ENCODE data around the gene CFD. TPM values are rescaled to one million over a fixed set of nuclear protein-coding genes. Genes with fewer than 3 reads are reported as not detected.
"Not testable (repeated sequence)": the region's sequence is repeated elsewhere in the genome, so short reads cannot be mapped to it uniquely, and the experiment has no call there.

CFD gene
- total RNA-seq, 4 donors from 2014 or later, result 3.2 to 233 (median 50.2) TPM

DNA sequence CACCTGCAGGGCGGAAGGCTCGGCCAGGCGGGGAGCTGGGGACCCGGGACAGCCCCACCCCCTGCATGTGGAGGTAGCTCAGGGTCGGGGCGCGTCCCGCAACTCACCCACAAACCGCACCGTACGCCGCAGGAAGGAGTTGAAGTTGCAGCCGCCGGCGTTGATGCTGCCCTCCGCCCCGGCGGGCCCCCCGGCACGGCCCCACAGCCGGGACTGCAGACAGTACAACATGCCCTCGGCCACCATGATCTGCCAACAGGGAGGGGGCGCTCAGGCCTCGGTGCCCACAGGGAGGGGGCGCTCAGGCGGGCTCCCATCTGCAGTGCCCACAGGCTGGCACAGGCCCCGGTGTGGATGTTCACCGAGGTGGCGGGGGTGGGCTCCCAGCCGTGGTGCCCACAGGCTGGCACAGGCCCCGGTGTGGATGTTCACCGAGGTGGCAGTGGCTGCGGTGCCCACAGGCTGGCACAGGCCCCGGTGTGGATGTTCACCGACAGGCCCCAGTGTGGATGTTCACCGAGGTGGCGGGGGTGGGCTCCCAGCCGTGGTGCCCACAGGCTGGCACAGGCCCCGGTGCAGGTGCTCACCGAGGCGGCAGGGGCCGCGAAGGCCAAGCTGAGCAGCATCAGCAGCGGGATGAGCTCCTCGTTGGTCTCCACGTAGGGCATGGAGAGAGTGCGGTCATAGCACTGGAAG is 44.2 kb upstream of the CFD start:
- Histone ChIP-seq H3K27ac (no peak overlapping the region), H3K9me3 (no peaks in the 10 kb centered on the region), H3K4me3 (no peak overlapping the region), H3K4me1 (no peaks in the 10 kb centered on the region), H3K27me3 (no peaks in the 10 kb centered on the region), H3K36me3 (no peaks in the 10 kb centered on the region)
- intact Hi-C loops (cut with DNase I; ENCODE audit: low total_unique reads), result no loop called here
- TF ChIP-seq CTCF (IDR thresholded peaks at IDR 0.05) (no peak), POLR2A (IDR thresholded peaks at IDR 0.05) (no peak)
- no peak for DNase-seq

- intact Hi-C loops (cut with DNase I; ENCODE audit: low total_unique reads), result no loop called here
- no peak for TF ChIP-seq POLR2A (IDR thresholded peaks at IDR 0.05)
- TF ChIP-seq CTCF (IDR thresholded peaks at IDR 0.05), result no peak
- H3K36me3 ChIP-seq, result no peaks in the 10 kb centered on the region
- no peaks in the 10 kb centered on the region for H3K9me3 ChIP-seq
- no peaks in the 10 kb centered on the region for H3K27me3 ChIP-seq
- no peak for DNase-seq
- H3K4me1 ChIP-seq, result no peaks in the 10 kb centered on the region
- no peak overlapping the region for H3K4me3 ChIP-seq
- H3K27ac ChIP-seq, result no peak overlapping the region
Observed at GRCh38 chr19:815775-816499, 43.5 kb upstream of the CFD start.

DNA sequence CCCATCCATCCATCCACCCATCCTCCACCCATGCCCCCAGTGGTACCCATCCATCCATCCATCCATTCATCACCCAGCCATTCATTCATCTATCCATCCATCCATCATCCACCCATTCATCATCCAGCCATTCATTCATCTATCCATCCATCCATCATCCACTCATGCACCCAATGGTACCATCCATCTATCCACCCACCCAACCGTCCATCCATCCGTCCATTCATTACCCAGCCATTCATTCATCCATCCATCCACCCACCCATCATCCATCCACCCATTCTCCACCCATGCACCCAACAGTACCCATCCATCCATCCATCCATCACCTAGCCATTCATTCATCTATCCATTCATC is 43.0 kb upstream of the CFD start:
- TF ChIP-seq POLR2A (IDR thresholded peaks at IDR 0.05) (no peak), CTCF (IDR thresholded peaks at IDR 0.05) (no peak)
- no peak for DNase-seq
- H3K9me3 ChIP-seq, result no peaks in the 10 kb centered on the region
- intact Hi-C loops (cut with DNase I; ENCODE audit: low total_unique reads), result no loop called here
- no peaks in the 10 kb centered on the region for H3K27me3 ChIP-seq
- H3K27ac ChIP-seq, result no peak overlapping the region
- no peak overlapping the region for H3K4me3 ChIP-seq
- peaks cover 0 to 3% of the 10 kb centered on the region in 2 donors for H3K4me1 ChIP-seq
- H3K36me3 ChIP-seq, result no peaks in the 10 kb centered on the region

DNA sequence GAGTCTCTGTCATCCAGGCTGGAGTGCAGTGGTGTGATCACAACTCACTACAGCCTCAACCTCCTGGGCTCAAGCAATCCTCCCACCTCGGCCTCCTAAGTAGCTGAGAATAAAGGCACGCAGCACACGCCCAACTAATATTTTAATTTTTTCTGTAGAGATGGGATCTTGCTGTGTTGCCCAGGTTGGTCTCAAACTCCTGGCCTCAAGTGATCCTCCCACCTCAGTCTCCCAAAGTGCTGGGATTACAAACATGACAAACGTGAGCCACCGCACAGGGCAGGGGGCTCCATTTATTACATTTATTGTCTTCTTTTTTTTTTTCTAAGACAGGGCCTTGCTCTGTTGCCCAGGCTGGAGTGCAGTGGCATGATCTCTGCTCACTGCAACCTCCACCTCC is 39.3 kb upstream of the CFD start:
- Histone ChIP-seq H3K27me3 (peaks cover 5 to 11% of the 10 kb centered on the region in 2 donors), H3K4me1 (peaks cover 0 to 14% of the 10 kb centered on the region in 2 donors)
- DNase-seq; H3K4me3 ChIP-seq; H3K27ac ChIP-seq; H3K9me3 ChIP-seq; H3K36me3 ChIP-seq; intact Hi-C loops (cut with DNase I; ENCODE audit: low total_unique reads): not testable (repeated sequence)

GRCh38 chr19:821231-821824 is 38.1 kb upstream of the CFD start:
- no peak overlapping the region for H3K27ac ChIP-seq
- intact Hi-C loops (cut with DNase I; ENCODE audit: low total_unique reads), result no loop called here
- H3K9me3 ChIP-seq, result no peaks in the 10 kb centered on the region
- no peak for DNase-seq
- TF ChIP-seq CTCF (IDR thresholded peaks at IDR 0.05), result no peak
- TF ChIP-seq POLR2A (IDR thresholded peaks at IDR 0.05), result no peak
- H3K36me3 ChIP-seq, result no peaks in the 10 kb centered on the region
- H3K4me1 ChIP-seq, result peaks cover 0 to 14% of the 10 kb centered on the region in 2 donors
- H3K4me3 ChIP-seq, result peak overlapping the region in 1 of 2 donors; percentile 19
- H3K27me3 ChIP-seq, result peaks cover 5 to 11% of the 10 kb centered on the region in 2 donors
